Endodermal cell (in vitro differentiated cells): ENCODE measurements around the gene P2RX6. TPM values are rescaled to one million over a fixed set of nuclear protein-coding genes. Genes with fewer than 3 reads are reported as not detected.

Experiments
- DNase-seq: peaks from one replicate; pipeline ENCODE4 v3.0.0-alpha.2; 2017
- H3K27ac ChIP-seq: 2 replicates; pipeline ENCODE4 v1.5.1; 2013; ENCODE audit warnings: mild to moderate bottlenecking, low read depth, low read length, moderate library complexity
- H3K27me3 ChIP-seq: 2 replicates; pipeline ENCODE4 v1.6.1; 2013; ENCODE audit warnings: mild to moderate bottlenecking, low read length, moderate library complexity; ENCODE audit not compliant: insufficient read depth, control insufficient read depth, poor library complexity, severe bottlenecking
- H3K36me3 ChIP-seq: 2 replicates; pipeline ENCODE4 v1.7.0; 2013; ENCODE audit warnings: mild to moderate bottlenecking, low read length, moderate library complexity; ENCODE audit not compliant: control insufficient read depth, insufficient read depth
- H3K4me1 ChIP-seq: one replicate; pipeline ENCODE4 v1.7.0; 2013; ENCODE audit warnings: low read length; ENCODE audit not compliant: control insufficient read depth, insufficient read depth
- H3K4me3 ChIP-seq: 2 replicates; pipeline ENCODE4 v1.5.1; 2013; ENCODE audit warnings: mild to moderate bottlenecking, low read length, moderate library complexity
- H3K9ac ChIP-seq: 2 replicates; pipeline ENCODE4 v1.6.1; 2013; ENCODE audit warnings: mild to moderate bottlenecking, low read length, moderate library complexity; ENCODE audit not compliant: poor library complexity, severe bottlenecking; ENCODE audit errors: extremely low read depth
- H3K9me3 ChIP-seq: 2 replicates; pipeline ENCODE4 v1.6.1; 2013; ENCODE audit warnings: mild to moderate bottlenecking, low read length, moderate library complexity; ENCODE audit not compliant: control insufficient read depth
- H3K27ac Mint-ChIP-seq: 2 replicates; pipeline ENCODE4 v1.8.0; 2020; ENCODE audit warnings: mixed read lengths
- H3K27me3 Mint-ChIP-seq: 2 replicates; pipeline ENCODE4 v1.8.0; 2021; ENCODE audit warnings: mild to moderate bottlenecking, mixed read lengths; ENCODE audit not compliant: insufficient read depth
- H3K36me3 Mint-ChIP-seq: 2 replicates; pipeline ENCODE4 v1.8.0; 2020; ENCODE audit warnings: low read depth, mixed read lengths
- H3K4me1 Mint-ChIP-seq: 2 replicates; pipeline ENCODE4 v1.8.0; 2020; ENCODE audit warnings: mixed read lengths
- H3K4me3 Mint-ChIP-seq: 2 replicates; pipeline ENCODE4 v1.8.0; 2020; ENCODE audit warnings: mild to moderate bottlenecking, moderate library complexity, mixed read lengths
- H3K9me3 Mint-ChIP-seq: 2 replicates; pipeline ENCODE4 v1.8.0; 2020; ENCODE audit warnings: mild to moderate bottlenecking, mixed read lengths
- CTCF ChIP-seq: fragments of 200-600 bp; sonication (generic); conservative IDR thresholded peaks from 2 replicates; pipeline ENCODE4 v1.5.0; 2021; ENCODE audit warnings: antibody characterized with exemption, mild to moderate bottlenecking
- whole genome bisulfite sequencing, 2 experiments: methylation state at CpG; one replicate each; pipeline versions ENCODE4 v1.1.5 to v1.1.7; 2013; ENCODE audit warnings: missing lambda C conversion rate in 2 of 2, mixed read lengths in 1 of 2; ENCODE audit not compliant: insufficient coverage in 1 of 2, insufficient read length in 1 of 2; 5-methylcytosine and 5-hydroxymethylcytosine counted together
- total RNA-seq, 2 donors: library from RNA; stranded (reverse); fragmentation: NEBNext Ultra II Directional in 1 of 2; extraction: Animal tissue kit (Norgen Biotek cat#: 25700) in 1 of 2; gene quantifications; 2 replicates in 1 of 2; 3 replicates in 1 of 2; pipeline ENCODE4 v1.2.1, GENCODE V29; 2021

Gene P2RX6
- total RNA-seq, 2 donors from 2014 or later: 0.73 to 1.9 TPM

- Histone ChIP-seq H3K27ac (no peak overlapping the region), H3K4me3 (no peak overlapping the region), H3K27me3 (no peaks in the 10 kb centered on the region), H3K4me1 (no peaks in the 10 kb centered on the region), H3K9me3 (no peaks in the 10 kb centered on the region), H3K36me3 (peaks cover 7% of the 10 kb centered on the region), H3K9ac (no peak overlapping the region)
- H3K4me1 Mint-ChIP-seq: no peaks in the 10 kb centered on the region
- TF ChIP-seq CTCF: no peak
- H3K27ac Mint-ChIP-seq: no peak overlapping the region
- no peak for DNase-seq
- 89 to 95% methylated on average over 3 to 7 of the region's 7 CpGs for WGBS, 2 experiments
- no peak overlapping the region for H3K4me3 Mint-ChIP-seq
- H3K9me3 Mint-ChIP-seq: no peaks in the 10 kb centered on the region
- H3K36me3 Mint-ChIP-seq: peaks cover 26% of the 10 kb centered on the region
- H3K27me3 Mint-ChIP-seq: no peaks in the 10 kb centered on the region
Measured at GRCh38 chr22:20992056-20992442, 22.9 kb upstream of the P2RX6 start.

- Histone ChIP-seq H3K4me1 (no peaks in the 10 kb centered on the region), H3K36me3 (peaks cover 7% of the 10 kb centered on the region), H3K4me3 (no peak overlapping the region), H3K27me3 (no peaks in the 10 kb centered on the region), H3K9me3 (no peaks in the 10 kb centered on the region), H3K27ac (no peak overlapping the region), H3K9ac (no peak overlapping the region)
- 83 to 87% methylated on average over 7 to 21 of the region's 21 CpGs for WGBS, 2 experiments
- TF ChIP-seq CTCF: no peak
- H3K36me3 Mint-ChIP-seq: peaks cover 23% of the 10 kb centered on the region
- DNase-seq: no peak
- H3K4me3 Mint-ChIP-seq: no peak overlapping the region
- no peaks in the 10 kb centered on the region for H3K4me1 Mint-ChIP-seq
- no peak overlapping the region for H3K27ac Mint-ChIP-seq
- no peaks in the 10 kb centered on the region for H3K9me3 Mint-ChIP-seq
- no peaks in the 10 kb centered on the region for H3K27me3 Mint-ChIP-seq
Measured at GRCh38 chr22:20992456-20993303, 22.3 kb upstream of the P2RX6 start.

GRCh38 chr22:20993304-20994127, 21.4 kb upstream of the P2RX6 start:
- H3K27me3 ChIP-seq: no peaks in the 10 kb centered on the region
- no peak overlapping the region for H3K4me3 ChIP-seq
- Mint-ChIP-seq H3K36me3 (peaks cover 18% of the 10 kb centered on the region), H3K27ac (no peak overlapping the region), H3K4me3 (no peak overlapping the region), H3K27me3 (no peaks in the 10 kb centered on the region), H3K4me1 (no peaks in the 10 kb centered on the region), H3K9me3 (no peaks in the 10 kb centered on the region)
- H3K9me3 ChIP-seq: no peaks in the 10 kb centered on the region
- H3K36me3 ChIP-seq: peaks cover 7% of the 10 kb centered on the region
- DNase-seq: no peak
- H3K27ac ChIP-seq: no peak overlapping the region
- H3K4me1 ChIP-seq: no peaks in the 10 kb centered on the region
- no peak for TF ChIP-seq CTCF
- WGBS, 2 experiments: 93 to 97% methylated on average over 18 to 29 of the region's 29 CpGs
- no peak overlapping the region for H3K9ac ChIP-seq
